Measurements from ENCODE around the gene SKOR1.

Gene SKOR1

GRCh38 chr15:67829647-67830504 is 4.6 kb downstream of the SKOR1 start:
- Histone ChIP-seq H3K27ac (ENCODE audit: low read depth, low read length) (no peak overlapping the region), H3K4me1 (ENCODE audit: control insufficient read depth in 1 of 2, insufficient read depth in 2 of 2, low read length in 2 of 2) (peaks cover 27 to 33% of the 10 kb centered on the region in 2 donors), H3K27me3 (ENCODE audit: control insufficient read depth in 1 of 2, insufficient read depth in 2 of 2, low read length in 2 of 2) (peaks cover 69 to 91% of the 10 kb centered on the region in 2 donors), H3K4me3 (ENCODE audit: low read depth in 1 of 2, low read length in 2 of 2) (no peak overlapping the region), H3K9ac (ENCODE audit: low read depth in 1 of 2, low read length in 2 of 2) (no peak overlapping the region), H3K36me3 (ENCODE audit: control insufficient read depth in 1 of 2, insufficient read depth in 2 of 2, low read length in 2 of 2) (no peaks in the 10 kb centered on the region), H3K9me3 (ENCODE audit: control insufficient read depth in 1 of 2, low read length in 2 of 2) (no peaks in the 10 kb centered on the region)

GRCh38 chr15:67831363-67831762 is 6.1 kb downstream of the SKOR1 start:
- H3K9me3 ChIP-seq (ENCODE audit: control insufficient read depth in 1 of 2, low read length in 2 of 2) = no peaks in the 10 kb centered on the region
- peaks cover 36 to 39% of the 10 kb centered on the region in 2 donors for H3K4me1 ChIP-seq (ENCODE audit: control insufficient read depth in 1 of 2, insufficient read depth in 2 of 2, low read length in 2 of 2)
- no peak overlapping the region for H3K9ac ChIP-seq (ENCODE audit: low read depth in 1 of 2, low read length in 2 of 2)
- H3K4me3 ChIP-seq (ENCODE audit: low read depth in 1 of 2, low read length in 2 of 2) = no peak overlapping the region
- peaks cover 69 to 91% of the 10 kb centered on the region in 2 donors for H3K27me3 ChIP-seq (ENCODE audit: control insufficient read depth in 1 of 2, insufficient read depth in 2 of 2, low read length in 2 of 2)
- H3K36me3 ChIP-seq (ENCODE audit: control insufficient read depth in 1 of 2, insufficient read depth in 2 of 2, low read length in 2 of 2) = no peaks in the 10 kb centered on the region
- H3K27ac ChIP-seq (ENCODE audit: low read depth, low read length) = no peak overlapping the region

GRCh38 chr15:67832031-67832551 is 6.8 kb downstream of the SKOR1 start:
- no peak overlapping the region for H3K4me3 ChIP-seq (ENCODE audit: low read depth in 1 of 2, low read length in 2 of 2)
- peaks cover 67 to 86% of the 10 kb centered on the region in 2 donors for H3K27me3 ChIP-seq (ENCODE audit: control insufficient read depth in 1 of 2, insufficient read depth in 2 of 2, low read length in 2 of 2)
- H3K9ac ChIP-seq (ENCODE audit: low read depth in 1 of 2, low read length in 2 of 2) = no peak overlapping the region
- H3K36me3 ChIP-seq (ENCODE audit: control insufficient read depth in 1 of 2, insufficient read depth in 2 of 2, low read length in 2 of 2) = no peaks in the 10 kb centered on the region
- H3K4me1 ChIP-seq (ENCODE audit: control insufficient read depth in 1 of 2, insufficient read depth in 2 of 2, low read length in 2 of 2) = peaks cover 36 to 39% of the 10 kb centered on the region in 2 donors
- no peak overlapping the region for H3K27ac ChIP-seq (ENCODE audit: low read depth, low read length)
- H3K9me3 ChIP-seq (ENCODE audit: control insufficient read depth in 1 of 2, low read length in 2 of 2) = no peaks in the 10 kb centered on the region

- Histone ChIP-seq H3K27me3 (ENCODE audit: control insufficient read depth in 1 of 2, insufficient read depth in 2 of 2, low read length in 2 of 2) (peaks cover 65 to 83% of the 10 kb centered on the region in 2 donors), H3K9me3 (ENCODE audit: control insufficient read depth in 1 of 2, low read length in 2 of 2) (no peaks in the 10 kb centered on the region), H3K4me1 (ENCODE audit: control insufficient read depth in 1 of 2, insufficient read depth in 2 of 2, low read length in 2 of 2) (peaks cover 36 to 39% of the 10 kb centered on the region in 2 donors), H3K4me3 (ENCODE audit: low read depth in 1 of 2, low read length in 2 of 2) (peak overlapping the region; percentile 60 to 61), H3K36me3 (ENCODE audit: control insufficient read depth in 1 of 2, insufficient read depth in 2 of 2, low read length in 2 of 2) (no peaks in the 10 kb centered on the region), H3K9ac (ENCODE audit: low read depth in 1 of 2, low read length in 2 of 2) (no peak overlapping the region), H3K27ac (ENCODE audit: low read depth, low read length) (no peak overlapping the region)
These were observed 7.8 kb downstream of the SKOR1 start for GRCh38 chr15:67832897-67833709.

- Histone ChIP-seq H3K27ac (ENCODE audit: low read depth, low read length) (no peak overlapping the region), H3K27me3 (ENCODE audit: control insufficient read depth in 1 of 2, insufficient read depth in 2 of 2, low read length in 2 of 2) (peaks cover 57 to 75% of the 10 kb centered on the region in 2 donors), H3K9me3 (ENCODE audit: control insufficient read depth in 1 of 2, low read length in 2 of 2) (no peaks in the 10 kb centered on the region), H3K36me3 (ENCODE audit: control insufficient read depth in 1 of 2, insufficient read depth in 2 of 2, low read length in 2 of 2) (no peaks in the 10 kb centered on the region), H3K4me3 (ENCODE audit: low read depth in 1 of 2, low read length in 2 of 2) (peak overlapping the region; percentile 60 to 61), H3K4me1 (ENCODE audit: control insufficient read depth in 1 of 2, insufficient read depth in 2 of 2, low read length in 2 of 2) (peaks cover 34 to 37% of the 10 kb centered on the region in 2 donors), H3K9ac (ENCODE audit: low read depth in 1 of 2, low read length in 2 of 2) (peak overlapping the region; percentile 6 to 26)
These were observed 8.6 kb downstream of the SKOR1 start for GRCh38 chr15:67833710-67834511.

- H3K9me3 ChIP-seq (ENCODE audit: control insufficient read depth in 1 of 2, low read length in 2 of 2) = no peaks in the 10 kb centered on the region
- H3K27ac ChIP-seq (ENCODE audit: low read depth, low read length) = no peak overlapping the region
- peaks cover 49 to 67% of the 10 kb centered on the region in 2 donors for H3K27me3 ChIP-seq (ENCODE audit: control insufficient read depth in 1 of 2, insufficient read depth in 2 of 2, low read length in 2 of 2)
- H3K4me3 ChIP-seq (ENCODE audit: low read depth in 1 of 2, low read length in 2 of 2) = peak overlapping the region; percentile 65 to 70
- H3K4me1 ChIP-seq (ENCODE audit: control insufficient read depth in 1 of 2, insufficient read depth in 2 of 2, low read length in 2 of 2) = peaks cover 35 to 36% of the 10 kb centered on the region in 2 donors
- no peaks in the 10 kb centered on the region for H3K36me3 ChIP-seq (ENCODE audit: control insufficient read depth in 1 of 2, insufficient read depth in 2 of 2, low read length in 2 of 2)
- H3K9ac ChIP-seq (ENCODE audit: low read depth in 1 of 2, low read length in 2 of 2) = no peak overlapping the region
These were observed 9.4 kb downstream of the SKOR1 start for GRCh38 chr15:67834581-67835296.

GRCh38 chr15:67835297-67836133 is 10.2 kb downstream of the SKOR1 start:
- no peaks in the 10 kb centered on the region for H3K9me3 ChIP-seq (ENCODE audit: control insufficient read depth in 1 of 2, low read length in 2 of 2)

GRCh38 chr15:67836134-67836455 is 10.8 kb downstream of the SKOR1 start:
- Histone ChIP-seq H3K9ac (ENCODE audit: low read depth in 1 of 2, low read length in 2 of 2) (peak overlapping the region; percentile 15 to 45), H3K9me3 (ENCODE audit: control insufficient read depth in 1 of 2, low read length in 2 of 2) (no peaks in the 10 kb centered on the region), H3K36me3 (ENCODE audit: control insufficient read depth in 1 of 2, insufficient read depth in 2 of 2, low read length in 2 of 2) (no peaks in the 10 kb centered on the region), H3K4me1 (ENCODE audit: control insufficient read depth in 1 of 2, insufficient read depth in 2 of 2, low read length in 2 of 2) (peaks cover 37 to 40% of the 10 kb centered on the region in 2 donors), H3K27me3 (ENCODE audit: control insufficient read depth in 1 of 2, insufficient read depth in 2 of 2, low read length in 2 of 2) (peaks cover 36 to 53% of the 10 kb centered on the region in 2 donors), H3K4me3 (ENCODE audit: low read depth in 1 of 2, low read length in 2 of 2) (peak overlapping the region; percentile 57 to 70), H3K27ac (ENCODE audit: low read depth, low read length) (no peak overlapping the region)

More at GRCh38 chr15:67835297-67836133, 10.2 kb downstream of the SKOR1 start:
- H3K4me3 ChIP-seq (ENCODE audit: low read depth in 1 of 2, low read length in 2 of 2) = peak overlapping the region; percentile 65 to 70
- H3K9ac ChIP-seq (ENCODE audit: low read depth in 1 of 2, low read length in 2 of 2) = peak overlapping the region; percentile 15 to 45
- H3K36me3 ChIP-seq (ENCODE audit: control insufficient read depth in 1 of 2, insufficient read depth in 2 of 2, low read length in 2 of 2) = no peaks in the 10 kb centered on the region
- H3K27me3 ChIP-seq (ENCODE audit: control insufficient read depth in 1 of 2, insufficient read depth in 2 of 2, low read length in 2 of 2) = peaks cover 42 to 59% of the 10 kb centered on the region in 2 donors
- H3K4me1 ChIP-seq (ENCODE audit: control insufficient read depth in 1 of 2, insufficient read depth in 2 of 2, low read length in 2 of 2) = peaks cover 35 to 36% of the 10 kb centered on the region in 2 donors
- H3K27ac ChIP-seq (ENCODE audit: low read depth, low read length) = no peak overlapping the region
